Choroid plexus epithelial cell (primary cell): ENCODE results near the gene CLK3.
"Not testable (repeated sequence)": the region's sequence is repeated elsewhere in the genome, so short reads cannot be mapped to it uniquely, and the experiment has no call there.

ENCODE experiments used
- DNase-seq: peaks from one replicate; pipeline ENCODE4 v3.0.0-alpha.2; 2010; ENCODE audit warnings: low read depth
- H3K4me3 ChIP-seq: 2 replicates; pipeline ENCODE4 v1.5.1; 2011; ENCODE audit warnings: low read depth, mild to moderate bottlenecking, control low read depth, low read length, moderate library complexity
- TF ChIP-seq, protein P1 (sequence below): conservative IDR thresholded peaks from 2 replicates; pipeline ENCODE4 v1.5.1; 2011; ENCODE audit warnings: low read depth, mild to moderate bottlenecking, control low read depth, inconsistent platforms, low read length, moderate library complexity

Gene CLK3

DNA sequence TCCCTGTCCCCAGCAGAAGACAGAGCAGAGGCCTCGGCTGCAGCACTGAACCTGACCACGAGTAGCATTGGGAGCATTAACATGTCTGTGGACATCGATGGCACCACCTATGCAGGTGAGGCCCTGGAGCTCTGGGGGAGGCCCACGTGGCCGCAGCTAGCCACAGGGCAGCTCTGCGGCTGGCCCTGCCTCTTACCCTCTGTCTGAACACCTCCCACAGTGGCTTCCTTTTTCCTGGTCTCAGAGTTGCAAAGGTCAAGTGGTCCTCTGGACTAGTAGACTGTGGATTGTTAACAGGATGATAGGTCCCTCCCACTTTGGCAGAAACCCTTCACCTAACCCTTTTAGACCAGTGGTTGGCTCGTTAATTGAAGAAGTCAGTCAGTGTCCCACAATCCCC lies 22.5 kb upstream of the CLK3 start:
- DNase-seq: no peak
- TF ChIP-seq, protein P1, sequence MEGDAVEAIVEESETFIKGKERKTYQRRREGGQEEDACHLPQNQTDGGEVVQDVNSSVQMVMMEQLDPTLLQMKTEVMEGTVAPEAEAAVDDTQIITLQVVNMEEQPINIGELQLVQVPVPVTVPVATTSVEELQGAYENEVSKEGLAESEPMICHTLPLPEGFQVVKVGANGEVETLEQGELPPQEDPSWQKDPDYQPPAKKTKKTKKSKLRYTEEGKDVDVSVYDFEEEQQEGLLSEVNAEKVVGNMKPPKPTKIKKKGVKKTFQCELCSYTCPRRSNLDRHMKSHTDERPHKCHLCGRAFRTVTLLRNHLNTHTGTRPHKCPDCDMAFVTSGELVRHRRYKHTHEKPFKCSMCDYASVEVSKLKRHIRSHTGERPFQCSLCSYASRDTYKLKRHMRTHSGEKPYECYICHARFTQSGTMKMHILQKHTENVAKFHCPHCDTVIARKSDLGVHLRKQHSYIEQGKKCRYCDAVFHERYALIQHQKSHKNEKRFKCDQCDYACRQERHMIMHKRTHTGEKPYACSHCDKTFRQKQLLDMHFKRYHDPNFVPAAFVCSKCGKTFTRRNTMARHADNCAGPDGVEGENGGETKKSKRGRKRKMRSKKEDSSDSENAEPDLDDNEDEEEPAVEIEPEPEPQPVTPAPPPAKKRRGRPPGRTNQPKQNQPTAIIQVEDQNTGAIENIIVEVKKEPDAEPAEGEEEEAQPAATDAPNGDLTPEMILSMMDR: no peak
- no peak overlapping the region for H3K4me3 ChIP-seq

DNA sequence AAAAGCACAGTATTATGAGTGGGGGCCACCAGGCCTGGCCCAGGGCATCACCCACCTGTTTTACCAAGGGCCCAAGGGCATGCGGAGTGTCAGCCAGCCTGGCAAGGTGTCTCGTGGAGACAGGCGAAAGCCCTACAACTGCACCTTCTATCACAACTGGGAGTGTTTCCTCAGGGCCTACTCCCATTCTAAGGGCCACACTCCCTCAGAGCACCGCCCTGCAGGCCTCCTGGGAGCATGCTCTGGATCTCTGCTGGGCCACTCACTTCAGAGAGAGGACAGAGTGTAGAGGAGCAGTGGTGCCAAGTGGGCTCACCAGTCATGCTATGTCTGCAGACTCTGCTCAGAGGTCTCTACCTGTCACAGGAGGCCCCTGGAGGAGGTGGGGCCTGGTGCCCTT lies 21.2 kb upstream of the CLK3 start:
- no peak overlapping the region for H3K4me3 ChIP-seq
- TF ChIP-seq, protein P1: no peak
- DNase-seq: no peak

DNA sequence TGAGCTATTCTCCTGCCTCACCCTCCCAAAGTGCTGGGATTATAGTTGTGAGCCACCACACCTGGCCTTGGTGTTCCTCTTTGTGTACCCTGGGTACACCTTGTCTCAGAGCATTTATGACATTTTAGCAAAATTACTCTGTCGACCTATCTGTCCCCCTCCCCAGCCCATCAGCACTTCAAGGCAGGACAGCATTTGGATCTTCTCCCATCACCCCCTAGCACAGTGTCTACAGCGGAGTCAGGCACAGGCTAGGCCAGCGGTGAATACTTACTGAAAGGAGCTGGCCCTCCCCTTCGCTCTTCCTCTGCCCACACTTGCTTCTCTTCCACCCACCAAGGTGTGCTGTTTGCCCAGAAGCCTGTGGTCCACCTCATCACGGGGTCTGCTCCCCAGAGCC lies 20.4 kb upstream of the CLK3 start:
- no peak overlapping the region for H3K4me3 ChIP-seq
- DNase-seq: no peak
- TF ChIP-seq, protein P1: no peak

DNA sequence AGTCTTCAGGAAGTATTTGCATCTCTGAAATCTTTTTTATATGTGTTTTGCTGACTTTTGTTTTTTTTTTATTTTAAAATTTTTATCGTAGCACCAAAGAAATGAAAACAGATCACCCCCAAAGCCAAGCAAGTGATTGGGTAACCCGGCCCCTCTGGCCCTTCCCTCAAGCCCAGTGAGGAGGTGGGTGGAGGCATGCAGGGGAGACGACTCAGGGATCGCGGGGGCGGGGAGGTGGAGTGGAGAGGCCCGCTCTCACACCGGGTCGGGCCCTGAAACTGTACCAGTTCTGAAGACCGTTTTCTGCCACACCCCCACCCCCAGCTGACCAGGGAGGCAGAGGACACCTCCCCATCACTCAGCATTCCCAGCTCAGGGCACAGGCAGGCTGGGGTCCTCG lies 18.9 kb upstream of the CLK3 start:
- DNase-seq, H3K4me3 ChIP-seq: not testable (repeated sequence)

DNA sequence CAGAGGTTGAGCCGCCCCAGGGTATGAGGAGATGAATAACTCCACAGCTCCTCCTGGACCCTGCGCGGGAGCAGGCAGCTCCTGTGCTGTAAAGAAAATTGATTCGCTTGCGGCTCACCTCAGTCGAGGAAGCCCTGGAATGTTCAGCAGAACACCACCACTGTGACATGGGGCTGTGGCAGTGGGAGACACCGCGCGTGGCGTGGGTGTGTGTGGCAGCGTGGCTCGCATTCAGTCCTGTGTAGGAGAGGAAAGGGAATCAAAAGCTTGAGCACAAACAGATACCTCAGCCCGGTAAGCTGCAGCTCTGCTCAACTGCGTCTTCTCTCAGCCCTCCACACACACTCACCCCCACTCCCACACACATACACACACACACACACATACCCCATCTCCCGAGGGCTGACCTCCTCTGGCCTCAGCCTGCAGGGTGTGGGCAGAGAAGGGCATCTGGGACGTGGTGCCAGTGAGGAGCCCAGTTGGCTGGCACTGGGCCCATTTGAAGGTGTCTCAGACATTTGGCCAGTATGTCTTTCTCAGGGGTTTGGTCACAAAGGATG lies 18.4 kb upstream of the CLK3 start:
- DNase-seq, H3K4me3 ChIP-seq: not testable (repeated sequence)

DNA sequence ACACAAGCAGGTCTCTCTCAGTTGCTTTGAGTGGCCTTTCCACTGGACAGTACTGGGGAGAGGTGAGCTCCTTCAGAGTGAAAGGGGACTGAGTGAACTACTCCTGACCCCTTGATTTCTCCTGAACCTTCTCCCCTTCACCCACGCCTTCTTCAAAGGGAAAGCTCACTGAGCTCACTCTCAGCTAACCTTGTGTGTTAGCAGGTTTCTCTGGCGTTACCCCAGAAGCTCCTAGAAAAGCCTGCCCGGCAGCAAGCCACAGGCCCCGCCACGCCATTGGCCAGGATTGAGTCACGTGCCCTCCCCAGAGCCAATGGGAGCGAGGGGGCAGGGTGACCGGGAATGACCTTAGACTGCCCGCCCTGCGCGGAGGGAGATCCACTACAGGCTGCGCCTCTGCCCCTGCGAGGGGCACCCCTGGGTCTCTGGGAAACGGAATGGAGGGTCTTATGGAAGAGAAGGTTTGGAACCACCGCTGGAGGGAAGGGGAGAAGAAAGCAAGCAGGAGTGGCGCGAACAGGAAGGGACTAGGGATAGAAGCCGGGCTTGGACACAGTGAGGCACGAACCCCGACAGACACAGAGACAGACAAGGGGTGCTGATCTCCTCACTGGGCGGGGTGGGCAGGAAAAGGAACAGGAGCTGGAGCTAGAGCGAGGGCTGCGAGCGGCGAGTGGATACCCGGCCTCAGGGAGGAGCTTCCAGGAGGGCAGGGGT lies 17.4 kb upstream of the CLK3 start:
- peak; percentile 91 for DNase-seq
- H3K4me3 ChIP-seq: peak overlapping the region; percentile 79
- TF ChIP-seq, protein P1: no peak

DNA sequence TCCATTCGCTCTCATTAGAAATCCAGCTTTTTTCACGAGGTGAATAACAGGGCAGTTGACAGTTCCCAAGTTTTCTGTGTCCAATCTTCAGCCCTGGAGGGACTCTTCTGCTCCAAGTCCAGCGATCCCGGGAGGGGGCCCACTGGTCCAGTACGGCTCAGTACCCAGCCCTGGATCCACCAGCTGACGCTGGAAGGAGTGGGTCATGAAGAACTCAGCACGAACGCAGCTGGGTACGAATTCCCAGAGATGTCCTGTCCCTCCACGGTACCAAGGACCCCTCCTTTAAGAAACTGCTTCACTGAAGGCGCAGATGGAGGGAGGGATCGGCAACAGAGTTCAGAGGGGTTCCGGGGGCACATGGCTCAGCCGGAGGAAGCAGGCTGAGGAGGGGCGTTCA lies 16.5 kb upstream of the CLK3 start:
- TF ChIP-seq, protein P1: no peak
- DNase-seq: no peak
- peak overlapping the region; percentile 79 for H3K4me3 ChIP-seq

DNA sequence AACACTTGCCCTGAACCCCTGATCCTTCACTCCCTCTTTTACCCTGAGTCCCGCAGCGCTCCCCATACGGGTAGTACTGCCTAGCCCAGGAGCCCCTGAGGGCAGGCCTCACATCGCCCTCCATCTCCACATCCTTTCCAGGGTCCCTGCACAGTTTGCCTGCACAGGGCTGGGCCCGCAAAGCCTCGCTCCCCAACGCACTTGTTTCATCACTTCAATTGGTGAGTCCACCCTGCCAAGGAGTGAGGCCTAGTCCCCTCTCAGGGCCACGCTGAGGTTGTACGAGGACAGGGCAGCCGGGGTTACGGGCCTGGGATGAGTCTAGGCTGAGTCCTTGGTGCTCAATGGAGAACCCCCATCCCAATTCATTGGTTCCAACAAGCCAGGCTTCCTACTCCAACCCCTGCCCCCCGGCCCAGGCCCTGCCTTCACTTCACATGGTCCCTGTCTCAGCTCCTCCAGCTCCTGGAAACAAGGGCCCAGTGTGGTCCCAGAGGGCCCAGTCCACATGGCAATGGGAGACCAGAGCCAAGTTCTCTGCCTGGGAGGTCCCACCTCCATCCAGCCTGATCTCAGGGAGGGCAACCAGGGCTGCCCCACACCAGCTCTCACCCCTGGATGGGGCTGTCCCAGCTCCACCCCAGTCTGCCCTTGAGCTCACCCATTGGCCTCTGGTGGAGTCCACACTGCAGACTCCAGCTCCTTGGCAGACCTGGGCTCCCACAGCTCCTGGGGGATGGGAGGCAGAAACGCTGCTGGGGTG lies 12.4 kb upstream of the CLK3 start:
- no peak for DNase-seq
- TF ChIP-seq, protein P1: no peak

More for the DNA sequence above, 12.4 kb upstream of the CLK3 start:
- no peak overlapping the region for H3K4me3 ChIP-seq
